HepG2 (cell line): ENCODE data around the gene TUBB3. TPM values are rescaled to one million over a fixed set of nuclear protein-coding genes. Genes with fewer than 3 reads are reported as not detected.
A peak's percentile ranks its signal among the peaks of the same experiment; 100 is the strongest.

Experiments
- CERS6 ChIP-seq: sonication (generic); formaldehyde crosslinking; IDR thresholded peaks from 2 replicates; pipeline ENCODE4 v1.5.0; 2020; ENCODE audit warnings: missing genetic modification reagents
- ETV5 ChIP-seq: IDR thresholded peaks from 2 replicates; pipeline ENCODE4 v1.6.1; 2018; ENCODE audit warnings: missing biosample characterization, missing genetic modification reagents, inconsistent platforms, borderline replicate concordance
- FOSL2 ChIP-seq: sonication (generic); formaldehyde crosslinking; IDR thresholded peaks from 2 replicates; pipeline ENCODE4 v1.4.0; 2020; ENCODE audit warnings: missing genetic modification reagents
- HOXA5 ChIP-seq: sonication (generic); formaldehyde crosslinking; IDR thresholded peaks from 2 replicates; pipeline ENCODE4 v1.4.0; 2020; ENCODE audit warnings: missing genetic modification reagents
- MEIS1 ChIP-seq: sonication (generic); formaldehyde crosslinking; IDR thresholded peaks from 2 replicates; pipeline ENCODE4 v1.9.0; 2021; ENCODE audit warnings: mild to moderate bottlenecking, missing genetic modification reagents, moderate library complexity, borderline replicate concordance
- PAF1 ChIP-seq: IDR thresholded peaks from 2 replicates; pipeline ENCODE4 v1.6.1; 2016; ENCODE audit warnings: missing genetic modification reagents, missing compliant biosample characterization
- PATZ1 ChIP-seq: sonication (generic); formaldehyde crosslinking; IDR thresholded peaks from 2 replicates; pipeline ENCODE4 v1.4.0; 2020; ENCODE audit warnings: missing genetic modification reagents
- PBX3 ChIP-seq: sonication (generic); formaldehyde crosslinking; IDR thresholded peaks from 2 replicates; pipeline ENCODE4 v1.8.1; 2023; ENCODE audit warnings: missing genetic modification reagents, inconsistent platforms, borderline replicate concordance
- PHB2 ChIP-seq: fragments of 450-650 bp; IDR thresholded peaks from 2 replicates; pipeline ENCODE4 v1.6.1; 2018; ENCODE audit not compliant: partially characterized antibody
- RBFOX2 ChIP-seq: fragments of 200-400 bp; formaldehyde crosslinking; IDR thresholded peaks from 2 replicates; pipeline ENCODE4 v1.6.1; 2017; ENCODE audit warnings: low read depth, mild to moderate bottlenecking, low read length
- SOX13 ChIP-seq, 3 experiments: fragments of 450-650 bp in 1 of 3; sonication (generic) in 1 of 3; formaldehyde crosslinking in 1 of 3; IDR thresholded peaks in 2 of 3; conservative IDR thresholded peaks in 1 of 3; 2 replicates each; pipeline versions ENCODE4 v1.5.0 to v1.6.1; 2016 to 2020; ENCODE audit warnings: antibody characterized with exemption in 1 of 3, mild to moderate bottlenecking in 1 of 3, missing compliant biosample characterization in 1 of 3, missing genetic modification reagents in 1 of 3, moderate library complexity in 1 of 3
- SYNCRIP ChIP-seq: fragments of 200-400 bp; formaldehyde crosslinking; IDR thresholded peaks from 2 replicates; pipeline ENCODE4 v1.6.1; 2018; ENCODE audit warnings: mild to moderate bottlenecking, low read depth, low read length; ENCODE audit not compliant: insufficient read depth
- ZBTB43 ChIP-seq: sonication (generic); formaldehyde crosslinking; conservative IDR thresholded peaks from 2 replicates; pipeline ENCODE4 v1.4.0; 2020; ENCODE audit warnings: missing genetic modification reagents
- ZBTB7B ChIP-seq: sonication (generic); formaldehyde crosslinking; IDR thresholded peaks from 2 replicates; pipeline ENCODE4 v1.4.0; 2020; ENCODE audit warnings: missing genetic modification reagents
- ZNF235 ChIP-seq: sonication (generic); formaldehyde crosslinking; IDR thresholded peaks from 2 replicates; pipeline ENCODE4 v1.8.1; 2023; ENCODE audit warnings: mild to moderate bottlenecking, missing genetic modification reagents, borderline replicate concordance
- ZNF260 ChIP-seq: sonication (generic); formaldehyde crosslinking; IDR thresholded peaks from 2 replicates; pipeline ENCODE4 v1.4.0; 2020; ENCODE audit warnings: missing genetic modification reagents, low read depth, mild to moderate bottlenecking, borderline replicate concordance
- ZNF580 ChIP-seq: IDR thresholded peaks from 2 replicates; pipeline ENCODE4 v1.6.1; 2016; ENCODE audit warnings: low read depth, borderline replicate concordance
- ZNF614 ChIP-seq: IDR thresholded peaks from 2 replicates; pipeline ENCODE4 v1.6.1; 2018; ENCODE audit warnings: missing biosample characterization, missing genetic modification reagents, inconsistent platforms, borderline replicate concordance
- ZNF788 ChIP-seq: sonication (generic); formaldehyde crosslinking; IDR thresholded peaks from 2 replicates; pipeline ENCODE4 v1.5.0; 2020; ENCODE audit warnings: mild to moderate bottlenecking, missing genetic modification reagents, borderline replicate concordance
- ZSCAN20 ChIP-seq: sonication (generic); formaldehyde crosslinking; IDR thresholded peaks from 2 replicates; pipeline ENCODE4 v1.4.0; 2020; ENCODE audit warnings: missing genetic modification reagents, mild to moderate bottlenecking, borderline replicate concordance
- ZSCAN21 ChIP-seq: sonication (generic); formaldehyde crosslinking; IDR thresholded peaks from 2 replicates; pipeline ENCODE4 v1.8.0; 2022; ENCODE audit warnings: mild to moderate bottlenecking, missing genetic modification reagents, moderate library complexity, borderline replicate concordance
- polyA plus RNA-seq, 8 experiments: library from polyadenylated mRNA; depleted of rRNA in 3 of 8; stranded (reverse) in 7 of 8; unstranded in 1 of 8; fragments of >200 nt; fragmentation: Illumina TruSeq in 4 of 8; extraction: Trizol in 4 of 8; gene quantifications; 2 replicates each; pipeline versions ENCODE4 v1.2.1 to v1.2.3, GENCODE V29; 2011 to 2016; ENCODE audit warnings: low read depth in 4 of 8, missing spikeins in 1 of 8, mixed read lengths in 1 of 8; ENCODE audit not compliant: insufficient read depth in 1 of 8
- total RNA-seq, 5 experiments: library from RNA; depleted of rRNA; stranded (reverse); fragments of >200 nt; fragmentation: Illumina TruSeq; extraction: Trizol; gene quantifications; 2 replicates each; pipeline ENCODE4 v1.2.3, GENCODE V29; 2016; ENCODE audit warnings: low read depth in 1 of 5

The TUBB3 gene
- total and polyA plus RNA-seq, 2 of the 13 experiments (the other 11 are each of a cell fraction or from before 2014, with no cell fraction given) = 110 to 185 TPM

- TF ChIP-seq PATZ1 (CRISPR knock-in tag) = peak; percentile 55
- no peak for TF ChIP-seq ZNF235 (CRISPR knock-in tag)
- peak; percentile 69; the same call in 1 of the 2 replicates for TF ChIP-seq ZNF614 (CRISPR knock-in tag)
- TF ChIP-seq SOX13 (IDR thresholded peaks at IDR 0.05) = no peak
- TF ChIP-seq SOX13 (CRISPR knock-in tag; conservative IDR thresholded peaks at IDR 0.05 in 1 of 2, IDR thresholded peaks at IDR 0.05 in 1 of 2) = no peak
- no peak for TF ChIP-seq PAF1 (CRISPR knock-in tag)
- 0 out of 2 replicates have a peak, but pooled peaks have one; percentile 60 for TF ChIP-seq ZSCAN20
- TF ChIP-seq ZBTB43 (CRISPR knock-in tag) = no peak
- no peak for TF ChIP-seq SYNCRIP
- TF ChIP-seq RBFOX2 = no peak
- TF ChIP-seq CERS6 (CRISPR knock-in tag) = peak; percentile 47; the same call in 1 of the 2 replicates
- no peak for TF ChIP-seq PHB2
- TF ChIP-seq ZNF788 (CRISPR knock-in tag) = peak; percentile 39; the same call in 1 of the 2 replicates
- TF ChIP-seq PBX3 (CRISPR knock-in tag) = no peak
- TF ChIP-seq HOXA5 (CRISPR knock-in tag) = 0 out of 2 replicates have a peak, but pooled peaks have one; percentile 58
- no peak; the same call in 1 of the 2 replicates for TF ChIP-seq ZNF580 (CRISPR knock-in tag)
- TF ChIP-seq ZBTB7B = peak; percentile 28; the same call in 1 of the 2 replicates
- TF ChIP-seq ZSCAN21 (CRISPR knock-in tag) = peak; percentile 83; the same call in 1 of the 2 replicates
- TF ChIP-seq FOSL2 (CRISPR knock-in tag) = peak; percentile 11; the same call in 1 of the 2 replicates
- peak; percentile 78; the same call in 1 of the 2 replicates for TF ChIP-seq MEIS1 (CRISPR knock-in tag)
- TF ChIP-seq ZNF260 = no peak
- no peak for TF ChIP-seq ETV5 (CRISPR knock-in tag)
Measured at GRCh38 chr16:89909777-89910716, 13.1 kb upstream of the TUBB3 start (continued).
